Measurements from ENCODE around the gene SMAD3.

GRCh38 chr15:67133026-67133425, 67.6 kb downstream of the SMAD3 start:
- TF ChIP-seq CTCF (IDR thresholded peaks at IDR 0.05) (no peak), EZH2 (IDR thresholded peaks at IDR 0.05; ENCODE audit: borderline replicate concordance, insufficient read depth, low read depth, low read length, poor library complexity, severe bottlenecking) (no peak)
